H9 (cell line): ENCODE results near the gene TSPAN18. TPM values are rescaled to one million over a fixed set of nuclear protein-coding genes. Genes with fewer than 3 reads are reported as not detected.

Experiments used
- DNase-seq: peaks from one replicate; pipeline ENCODE4 v3.0.0-alpha.2; 2017
- H2AFZ ChIP-seq: one replicate; pipeline ENCODE4 v1.6.1; 2013; ENCODE audit warnings: mild to moderate bottlenecking, low read length, control low read depth, moderate library complexity
- H2AK5ac ChIP-seq: 2 replicates; pipeline ENCODE4 v1.6.1; 2013; ENCODE audit warnings: low read length, control low read depth, mixed read lengths; ENCODE audit not compliant: insufficient read length
- H2BK120ac ChIP-seq: one replicate; pipeline ENCODE4 v1.6.1; 2013; ENCODE audit warnings: low read depth, mild to moderate bottlenecking, low read length, control low read depth, inconsistent platforms; ENCODE audit not compliant: poor library complexity, severe bottlenecking
- H2BK12ac ChIP-seq: 2 replicates; pipeline ENCODE4 v1.6.1; 2013; ENCODE audit warnings: low read length, control low read depth, mixed read lengths, low read depth; ENCODE audit not compliant: insufficient read length
- H2BK15ac ChIP-seq: 2 replicates; pipeline ENCODE4 v1.6.1; 2013; ENCODE audit warnings: low read depth, low read length, control low read depth
- H2BK20ac ChIP-seq: one replicate; pipeline ENCODE4 v1.6.1; 2013; ENCODE audit warnings: low read depth, mild to moderate bottlenecking, low read length, control low read depth, inconsistent platforms; ENCODE audit not compliant: poor library complexity, severe bottlenecking
- H2BK5ac ChIP-seq: 2 replicates; pipeline ENCODE4 v1.6.1; 2013; ENCODE audit warnings: low read length, control low read depth, mixed read lengths; ENCODE audit not compliant: insufficient read length
- H3K14ac ChIP-seq: 2 replicates; pipeline ENCODE4 v1.6.1; 2013; ENCODE audit warnings: low read length, control low read depth; ENCODE audit not compliant: insufficient read depth
- H3K18ac ChIP-seq: 2 replicates; pipeline ENCODE4 v1.6.1; 2013; ENCODE audit warnings: low read depth, mild to moderate bottlenecking, mixed read lengths, low read length, control low read depth; ENCODE audit not compliant: insufficient read length
- H3K23ac ChIP-seq: 2 replicates; pipeline ENCODE4 v1.6.1; 2013; ENCODE audit warnings: low read length, control low read depth, mixed read lengths, low read depth; ENCODE audit not compliant: insufficient read length
- H3K23me2 ChIP-seq: 2 replicates; pipeline ENCODE4 v1.6.1; 2013; ENCODE audit warnings: low read depth, mild to moderate bottlenecking, mixed read lengths, low read length, control low read depth; ENCODE audit not compliant: insufficient read length, poor library complexity, severe bottlenecking
- H3K27ac ChIP-seq: 2 replicates; pipeline ENCODE4 v1.5.1; 2013; ENCODE audit warnings: low read length, control low read depth, mixed read lengths, low read depth; ENCODE audit not compliant: insufficient read length
- H3K27me3 ChIP-seq: 2 replicates; pipeline ENCODE4 v1.6.1; 2013; ENCODE audit warnings: low read length, control low read depth, inconsistent platforms; ENCODE audit not compliant: insufficient read depth
- H3K4ac ChIP-seq: 2 replicates; pipeline ENCODE4 v1.6.1; 2013; ENCODE audit warnings: low read depth, mild to moderate bottlenecking, control low read depth, inconsistent platforms, low read length, moderate library complexity
- H3K4me1 ChIP-seq: 2 replicates; pipeline ENCODE4 v1.6.1; 2013; ENCODE audit warnings: low read length, control low read depth, inconsistent platforms; ENCODE audit not compliant: insufficient read depth
- H3K4me2 ChIP-seq: 2 replicates; pipeline ENCODE4 v1.6.1; 2013; ENCODE audit warnings: low read length, control low read depth, mixed read lengths; ENCODE audit not compliant: insufficient read length, insufficient read depth
- H3K56ac ChIP-seq: 2 replicates; pipeline ENCODE4 v1.6.1; 2013; ENCODE audit warnings: low read depth, mild to moderate bottlenecking, mixed read lengths, low read length, control low read depth; ENCODE audit not compliant: insufficient read length
- H3K79me1 ChIP-seq: 2 replicates; pipeline ENCODE4 v1.6.1; 2013; ENCODE audit warnings: low read depth, mild to moderate bottlenecking, moderate library complexity, low read length, control low read depth, inconsistent platforms; ENCODE audit not compliant: insufficient read depth, poor library complexity, severe bottlenecking
- H3K79me2 ChIP-seq: 2 replicates; pipeline ENCODE4 v1.6.1; 2013; ENCODE audit warnings: low read length, control low read depth, inconsistent platforms; ENCODE audit not compliant: insufficient read depth
- H3K9ac ChIP-seq: 2 replicates; pipeline ENCODE4 v1.6.1; 2013; ENCODE audit warnings: low read length, control low read depth, mixed read lengths; ENCODE audit not compliant: insufficient read length; ENCODE audit errors: extremely low read depth
- H3K9me3 ChIP-seq: one replicate; pipeline ENCODE4 v1.6.1; 2013; ENCODE audit warnings: low read depth, low read length, inconsistent platforms; ENCODE audit not compliant: control insufficient read depth
- H3T11ph ChIP-seq: one replicate; pipeline ENCODE4 v1.6.1; 2013; ENCODE audit warnings: mild to moderate bottlenecking, low read length, control low read depth, inconsistent platforms
- H4K20me1 ChIP-seq: one replicate; pipeline ENCODE4 v1.6.1; 2013; ENCODE audit not compliant: control insufficient read depth, insufficient read length, insufficient read depth
- H4K5ac ChIP-seq: 2 replicates; pipeline ENCODE4 v1.6.1; 2013; ENCODE audit warnings: low read depth, mild to moderate bottlenecking, mixed read lengths, low read length, control low read depth; ENCODE audit not compliant: insufficient read length
- H4K8ac ChIP-seq: replicated peaks from 2 replicates; pipeline ENCODE4 v1.6.1; 2013; ENCODE audit warnings: low read length, control low read depth, mixed read lengths, low read depth; ENCODE audit not compliant: insufficient read length
- H4K91ac ChIP-seq: 2 replicates; pipeline ENCODE4 v1.6.1; 2013; ENCODE audit warnings: low read depth, mild to moderate bottlenecking, moderate library complexity, mixed read lengths, low read length, control low read depth; ENCODE audit not compliant: insufficient read length
- H3K27ac Mint-ChIP-seq, 3 experiments: 2 replicates in 2 of 3; 3 replicates in 1 of 3; pipeline ENCODE4 v1.8.0; 2020 to 2021; ENCODE audit warnings: mixed read lengths in 3 of 3, mild to moderate bottlenecking in 1 of 3, moderate library complexity in 1 of 3
- H3K27me3 Mint-ChIP-seq: 2 replicates; pipeline ENCODE4 v1.8.0; 2021; ENCODE audit warnings: low read depth, mild to moderate bottlenecking, moderate library complexity, mixed read lengths
- H3K36me3 Mint-ChIP-seq, 3 experiments: 2 replicates in 2 of 3; 3 replicates in 1 of 3; pipeline ENCODE4 v1.8.0; 2020 to 2021; ENCODE audit warnings: low read depth in 3 of 3, mixed read lengths in 3 of 3; ENCODE audit not compliant: insufficient read depth in 1 of 3
- H3K4me1 Mint-ChIP-seq, 2 experiments: 2 replicates each; pipeline ENCODE4 v1.8.0; 2020; ENCODE audit warnings: mixed read lengths in 2 of 2
- H3K4me3 Mint-ChIP-seq, 2 experiments: 2 replicates in 1 of 2; 3 replicates in 1 of 2; pipeline ENCODE4 v1.8.0; 2020 to 2021; ENCODE audit warnings: mild to moderate bottlenecking in 2 of 2, mixed read lengths in 2 of 2, moderate library complexity in 1 of 2
- H3K9me3 Mint-ChIP-seq, 2 experiments: 2 replicates in 1 of 2; 3 replicates in 1 of 2; pipeline ENCODE4 v1.8.0; 2020; ENCODE audit warnings: mild to moderate bottlenecking in 2 of 2, mixed read lengths in 2 of 2, moderate library complexity in 1 of 2
- WGBS: extraction: QIAGEN DNeasy Blood & Tissue Kit; methylation state at CpG from one replicate; pipeline ENCODE4 v1.1.7; 2013; ENCODE audit warnings: missing lambda C conversion rate, low lambda C conversion rate, mixed read lengths; ENCODE audit not compliant: insufficient read length; ENCODE audit errors: extremely low coverage; 5-methylcytosine and 5-hydroxymethylcytosine counted together
- total RNA-seq: library from RNA; stranded (reverse); gene quantifications from 2 replicates; pipeline ENCODE4 v1.2.1, GENCODE V29; 2021
- TF ChIP-seq, protein P1 (sequence below): fragments of 200-600 bp; sonication (generic); conservative IDR thresholded peaks from 3 replicates; pipeline ENCODE4 v1.8.0; 2021; ENCODE audit warnings: antibody characterized with exemption, mild to moderate bottlenecking

Gene TSPAN18
- total RNA-seq, 1 experiment from 2014 or later, result 25.3 TPM

DNA sequence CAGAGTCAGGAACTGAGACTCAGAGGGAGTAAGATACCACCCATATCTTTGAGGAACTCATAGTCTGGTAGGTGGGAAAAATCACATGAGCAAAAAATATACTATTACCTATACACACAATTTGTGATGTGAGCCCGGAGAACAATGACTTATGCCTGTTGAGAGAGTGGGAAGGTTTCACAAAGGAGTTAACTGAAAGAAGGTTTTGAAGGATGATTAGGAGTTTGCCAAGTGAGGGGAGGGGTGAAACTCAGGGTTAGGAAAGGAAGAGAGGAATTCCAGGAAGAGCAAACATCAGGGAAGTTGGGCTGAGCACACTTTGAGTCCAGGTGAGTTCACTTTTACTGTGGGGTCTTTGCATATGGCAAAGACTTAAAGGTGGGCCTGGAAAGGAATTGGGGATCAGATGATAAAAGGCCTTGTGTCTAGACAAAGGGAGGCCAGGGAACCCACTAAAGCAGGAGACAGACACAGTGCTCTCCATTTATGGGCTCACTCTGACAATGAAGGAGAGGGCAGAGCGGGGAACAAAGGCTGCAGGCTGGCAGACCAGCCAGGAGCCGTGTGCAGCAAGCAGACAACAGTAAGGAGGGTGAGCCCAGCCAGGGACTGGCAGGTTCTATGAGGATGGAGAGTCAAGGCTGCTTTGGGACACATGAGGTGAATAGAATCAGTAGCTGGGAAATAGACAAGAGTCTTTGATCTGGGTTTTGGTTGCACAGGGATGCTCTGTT is 33.1 kb downstream of the TSPAN18 start:
- Histone ChIP-seq H3K9ac (no peak overlapping the region), H4K5ac (no peak overlapping the region), H3K27ac (no peak overlapping the region), H4K8ac (no peak overlapping the region), H3K23me2 (no peaks in the 10 kb centered on the region), H3K79me2 (no peaks in the 10 kb centered on the region), H3T11ph (no peak overlapping the region), H2BK120ac (no peak overlapping the region), H3K18ac (no peak overlapping the region), H3K23ac (no peak overlapping the region), H3K56ac (no peak overlapping the region), H3K14ac (no peak overlapping the region), H3K27me3 (peaks cover 4% of the 10 kb centered on the region; the same call in 1 of the 2 replicates), H4K20me1 (no peaks in the 10 kb centered on the region), H2AK5ac (no peak overlapping the region), H3K4me1 (peaks cover 14% of the 10 kb centered on the region; the same call in 1 of the 2 replicates), H3K79me1 (no peaks in the 10 kb centered on the region), H2BK20ac (no peak overlapping the region), H2AFZ (no peak overlapping the region), H3K4ac (no peak overlapping the region), H2BK15ac (no peak overlapping the region), H3K9me3 (no peaks in the 10 kb centered on the region), H2BK12ac (no peak overlapping the region), H4K91ac (no peak overlapping the region), H3K4me2 (no peak overlapping the region), H2BK5ac (no peak overlapping the region)
- Mint-ChIP-seq H3K9me3 (peaks cover 8 to 13% of the 10 kb centered on the region in 2 experiments; a peak in 4 of 5 replicates), H3K4me3 (no peak overlapping the region), H3K4me1 (peaks cover 61 to 67% of the 10 kb centered on the region in 2 experiments), H3K36me3 (peaks cover 0 to 5% (median 5%) of the 10 kb centered on the region in 3 experiments; a peak in 4 of 7 replicates), H3K27me3 (peaks cover 55% of the 10 kb centered on the region), H3K27ac (no peak overlapping the region; a peak in 1 of 7 replicates)
- DNase-seq, result peak; percentile 17
- TF ChIP-seq, protein P1, sequence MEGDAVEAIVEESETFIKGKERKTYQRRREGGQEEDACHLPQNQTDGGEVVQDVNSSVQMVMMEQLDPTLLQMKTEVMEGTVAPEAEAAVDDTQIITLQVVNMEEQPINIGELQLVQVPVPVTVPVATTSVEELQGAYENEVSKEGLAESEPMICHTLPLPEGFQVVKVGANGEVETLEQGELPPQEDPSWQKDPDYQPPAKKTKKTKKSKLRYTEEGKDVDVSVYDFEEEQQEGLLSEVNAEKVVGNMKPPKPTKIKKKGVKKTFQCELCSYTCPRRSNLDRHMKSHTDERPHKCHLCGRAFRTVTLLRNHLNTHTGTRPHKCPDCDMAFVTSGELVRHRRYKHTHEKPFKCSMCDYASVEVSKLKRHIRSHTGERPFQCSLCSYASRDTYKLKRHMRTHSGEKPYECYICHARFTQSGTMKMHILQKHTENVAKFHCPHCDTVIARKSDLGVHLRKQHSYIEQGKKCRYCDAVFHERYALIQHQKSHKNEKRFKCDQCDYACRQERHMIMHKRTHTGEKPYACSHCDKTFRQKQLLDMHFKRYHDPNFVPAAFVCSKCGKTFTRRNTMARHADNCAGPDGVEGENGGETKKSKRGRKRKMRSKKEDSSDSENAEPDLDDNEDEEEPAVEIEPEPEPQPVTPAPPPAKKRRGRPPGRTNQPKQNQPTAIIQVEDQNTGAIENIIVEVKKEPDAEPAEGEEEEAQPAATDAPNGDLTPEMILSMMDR, result no peak
- no CpG with 5 or more reads among the region's 3 CpGs for WGBS
